ENCODE measurements around the gene PTPRJ.

The PTPRJ gene

GRCh38 chr11:47969401-47969800, 11.0 kb upstream of the PTPRJ start:
- DNase-seq = no peak

DNA sequence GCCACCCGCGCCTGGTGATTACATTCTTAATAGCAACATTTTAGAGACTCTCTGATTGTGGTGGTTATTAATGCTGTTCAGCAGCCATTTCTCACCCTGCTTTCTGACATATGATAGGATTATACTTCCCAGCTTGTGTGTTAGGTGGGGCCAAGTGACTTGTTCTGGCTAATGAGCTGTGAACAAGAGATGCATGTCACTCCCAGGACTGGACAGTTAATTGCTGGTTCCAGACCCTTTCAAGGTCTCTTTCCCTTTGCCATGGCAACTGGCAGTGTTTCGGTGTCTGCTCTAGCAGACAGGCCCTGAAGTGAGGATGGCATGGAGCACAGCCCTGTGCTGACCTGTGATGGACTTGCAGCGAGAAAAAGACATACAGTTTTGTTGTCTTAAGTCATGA, 8.9 kb upstream of the PTPRJ start:
- DNase-seq = no peak

DNA sequence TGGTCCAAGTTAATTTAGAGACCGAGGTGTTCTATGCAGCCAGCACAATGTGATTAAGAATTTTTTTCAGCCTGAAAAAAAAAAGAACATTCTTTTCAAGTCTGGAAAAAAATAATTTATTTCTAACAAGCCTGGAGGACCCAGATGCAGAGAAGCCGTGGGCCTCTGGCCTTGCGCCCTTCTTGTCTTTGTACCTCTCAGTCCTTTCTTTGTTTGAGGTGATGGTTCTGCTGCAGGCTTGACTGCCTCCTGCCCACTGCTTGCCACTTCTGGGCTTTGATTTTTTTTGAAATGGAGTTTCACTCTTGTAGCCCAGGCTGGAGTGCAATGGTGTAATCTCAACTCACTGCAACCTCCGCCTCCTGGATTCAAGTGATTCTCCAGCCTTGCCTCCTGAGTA, 7.2 kb upstream of the PTPRJ start:
- no peak for DNase-seq

- DNase-seq = no peak
These were observed 3.4 kb upstream of the PTPRJ start for GRCh38 chr11:47976931-47977330.

DNA sequence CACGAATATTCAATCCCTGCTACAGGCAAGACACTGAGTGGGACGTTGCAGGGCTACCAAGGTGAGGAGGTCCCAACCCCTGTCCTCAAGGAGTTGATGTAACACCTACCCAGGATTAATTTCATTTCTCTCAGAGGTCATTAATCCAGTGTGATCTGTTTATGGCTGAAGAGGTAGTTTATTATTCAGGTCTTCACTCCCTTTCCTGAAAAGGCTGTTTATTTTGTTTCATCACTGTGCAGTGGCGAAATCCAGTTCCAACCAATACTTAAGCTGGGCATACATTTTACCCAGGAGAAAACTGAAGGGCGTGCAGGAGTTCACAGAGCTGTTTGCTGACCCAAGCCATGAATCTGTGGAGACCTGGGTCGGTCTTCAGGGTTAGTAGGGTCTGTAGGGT, 2.7 kb upstream of the PTPRJ start:
- no peak for DNase-seq

GRCh38 chr11:47979378-47980087, 826 bp upstream of the PTPRJ start:
- no peak for DNase-seq

GRCh38 chr11:47980907-47981621, 705 bp downstream of the PTPRJ start:
- peak; percentile 40 for DNase-seq

DNA sequence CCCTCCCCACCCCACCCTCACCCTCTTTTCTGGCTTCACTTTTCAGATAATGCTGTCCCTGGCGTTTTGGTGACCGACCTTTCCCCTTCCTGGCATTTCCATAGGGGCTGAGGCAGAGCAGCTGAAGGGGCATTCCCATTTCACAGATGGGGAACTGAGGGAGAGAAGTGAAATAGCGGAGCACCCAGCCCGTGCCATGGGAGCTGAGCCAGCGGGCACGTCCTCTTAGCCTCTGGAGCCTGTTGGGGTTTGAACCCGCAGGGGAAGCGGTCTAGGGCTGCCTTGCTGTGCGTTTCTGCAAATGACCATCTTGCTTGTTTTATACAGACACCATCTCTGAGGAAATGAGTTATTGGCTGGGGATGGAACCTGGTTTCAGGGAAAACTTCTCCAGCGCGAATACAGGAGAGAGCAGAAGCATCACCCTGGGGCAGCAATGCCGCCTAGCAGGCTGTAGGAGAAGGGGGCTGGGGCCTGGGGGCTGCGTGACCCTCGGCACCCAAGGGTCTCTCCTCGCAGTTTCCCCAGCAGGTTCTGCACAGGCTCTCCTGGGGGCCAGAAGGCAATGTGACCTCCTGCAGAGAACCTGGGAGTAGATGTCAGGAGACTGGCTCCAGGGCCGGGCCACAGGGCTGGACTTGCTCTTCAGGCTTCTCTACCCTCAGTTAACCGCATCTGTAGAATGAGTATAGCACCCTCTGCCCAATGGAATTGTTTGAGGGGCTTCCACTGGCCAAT, 1.5 kb downstream of the PTPRJ start:
- no peak for DNase-seq

DNA sequence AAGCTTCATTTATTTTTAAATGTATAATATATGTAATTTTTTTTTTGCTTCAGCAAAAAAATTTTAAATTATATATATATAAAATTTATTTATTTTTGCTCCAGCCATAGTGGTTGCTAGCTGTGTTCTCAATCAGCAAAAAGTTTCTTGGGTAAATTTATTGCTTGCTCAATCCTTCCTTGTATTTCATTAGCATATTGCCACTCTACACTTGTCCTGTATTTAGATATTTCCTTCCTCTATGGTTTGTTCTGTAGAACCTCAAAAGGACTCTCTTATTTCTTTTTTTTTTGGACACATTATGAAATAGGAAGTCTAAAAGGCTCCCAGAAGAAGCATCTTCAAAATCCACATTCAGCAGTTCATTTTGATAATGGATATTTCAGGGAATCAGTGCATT, 2.3 kb downstream of the PTPRJ start:
- no peak for DNase-seq

- DNase-seq = peak; percentile 32
These were observed 3.4 kb downstream of the PTPRJ start for GRCh38 chr11:47983464-47984397.

DNA sequence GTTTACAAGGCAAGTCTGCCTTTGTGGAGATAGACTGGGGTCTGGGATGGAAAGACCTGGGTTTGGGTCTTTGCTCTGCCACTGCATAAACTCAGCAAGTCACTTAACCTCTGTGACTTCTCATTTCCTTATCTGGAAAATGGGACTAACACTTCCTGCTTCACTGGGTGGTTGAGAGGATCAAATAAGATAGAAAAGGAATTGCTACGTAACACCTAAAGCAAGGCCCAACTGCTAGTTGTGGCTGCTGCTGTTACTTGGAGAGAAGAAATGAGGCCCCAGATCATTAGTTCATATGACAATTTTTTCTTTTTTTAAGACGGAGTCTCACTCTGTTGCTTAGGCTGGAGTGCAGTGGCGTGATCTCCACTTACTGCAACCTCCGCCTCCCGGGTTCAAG, 5.9 kb downstream of the PTPRJ start:
- DNase-seq = no peak

GRCh38 chr11:47986742-47987141, 6.4 kb downstream of the PTPRJ start:
- no peak for DNase-seq

DNA sequence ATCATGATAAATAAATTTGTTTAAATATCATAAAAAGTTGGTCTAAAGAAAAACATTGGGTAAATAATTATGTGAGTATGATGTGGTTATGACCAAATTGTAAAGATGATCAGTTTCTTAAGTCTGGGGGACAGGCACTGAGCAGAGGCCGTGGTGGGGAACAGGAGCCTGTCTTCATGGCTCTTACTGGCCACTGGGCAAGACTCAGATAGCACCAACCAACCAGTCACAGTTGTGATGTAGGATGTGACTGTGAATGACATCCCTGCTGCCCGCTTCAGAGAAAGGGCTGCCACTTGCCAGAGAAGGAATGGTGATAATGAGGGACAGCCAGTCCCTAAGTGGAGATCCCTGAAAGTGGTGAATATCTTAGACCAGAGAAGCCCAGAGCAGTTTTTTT, 7.0 kb downstream of the PTPRJ start:
- DNase-seq = no peak

- DNase-seq = no peak
These were observed 7.4 kb downstream of the PTPRJ start for GRCh38 chr11:47987781-47988180.

DNA sequence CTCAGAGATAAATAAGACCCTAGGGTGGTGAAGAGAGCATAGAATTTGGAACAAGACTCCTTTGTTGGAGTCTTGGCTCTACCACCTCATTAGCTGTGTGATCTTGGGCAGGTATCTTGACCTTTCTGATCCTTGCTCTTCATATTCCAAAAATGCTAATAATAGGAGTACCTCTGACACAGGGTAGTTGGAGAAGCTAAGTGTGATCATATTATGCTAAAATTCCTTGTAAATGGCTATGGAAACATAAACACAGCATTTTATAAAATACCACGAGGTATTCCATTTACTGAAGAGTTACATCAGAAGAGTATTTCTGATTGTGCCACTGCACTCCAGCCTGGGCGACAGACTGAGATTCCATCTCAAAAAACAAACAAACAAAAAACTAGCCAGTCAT, 9.4 kb downstream of the PTPRJ start:
- DNase-seq = no peak

GRCh38 chr11:47991266-47991830, 11.0 kb downstream of the PTPRJ start:
- DNase-seq = no peak

- no peak for DNase-seq
These were observed 11.5 kb downstream of the PTPRJ start for GRCh38 chr11:47991894-47992293.

DNA sequence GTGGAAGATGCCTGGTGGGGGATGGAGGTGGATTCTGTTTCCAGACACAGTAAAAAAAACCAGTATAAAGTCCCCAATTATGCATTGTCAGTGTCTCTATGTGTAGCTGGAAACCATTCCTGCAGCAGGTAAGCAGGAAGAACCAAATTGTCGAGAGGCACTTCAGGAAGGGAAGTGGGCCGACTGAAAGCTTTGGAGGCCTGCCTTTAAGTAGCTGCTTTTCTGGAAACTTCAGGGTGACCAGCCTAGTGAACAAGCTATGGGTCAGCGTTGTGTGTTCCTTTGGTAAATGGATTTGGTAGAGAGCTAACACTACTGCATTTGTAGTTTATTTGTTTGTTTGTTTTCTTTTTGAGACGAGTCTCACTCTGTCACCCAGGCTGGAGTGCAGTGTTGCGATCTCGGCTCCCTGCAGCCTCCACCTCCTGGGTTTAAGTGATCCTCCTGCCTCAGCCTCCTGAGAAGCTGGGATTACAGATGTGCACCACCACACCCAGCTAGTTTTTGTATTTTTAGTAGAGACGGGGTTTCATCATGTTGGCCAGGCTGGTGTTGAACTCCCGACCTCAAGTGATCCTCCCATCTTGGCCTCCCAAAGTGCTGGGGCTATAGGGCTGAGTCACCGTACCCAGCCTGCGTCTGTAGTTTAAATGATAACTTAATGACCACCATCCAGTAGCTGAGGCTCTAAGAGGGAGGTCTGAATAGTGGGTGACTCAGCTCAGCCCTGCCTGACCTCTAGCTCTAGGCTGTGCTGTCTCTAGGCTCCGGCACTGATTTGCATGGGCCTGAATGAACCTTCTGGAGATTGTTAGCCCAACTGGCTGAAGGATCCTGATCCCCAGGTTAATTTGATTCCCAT, 12.8 kb downstream of the PTPRJ start:
- DNase-seq = peak; percentile 62

GRCh38 chr11:47994417-47994816, 14.1 kb downstream of the PTPRJ start:
- no peak for DNase-seq

DNA sequence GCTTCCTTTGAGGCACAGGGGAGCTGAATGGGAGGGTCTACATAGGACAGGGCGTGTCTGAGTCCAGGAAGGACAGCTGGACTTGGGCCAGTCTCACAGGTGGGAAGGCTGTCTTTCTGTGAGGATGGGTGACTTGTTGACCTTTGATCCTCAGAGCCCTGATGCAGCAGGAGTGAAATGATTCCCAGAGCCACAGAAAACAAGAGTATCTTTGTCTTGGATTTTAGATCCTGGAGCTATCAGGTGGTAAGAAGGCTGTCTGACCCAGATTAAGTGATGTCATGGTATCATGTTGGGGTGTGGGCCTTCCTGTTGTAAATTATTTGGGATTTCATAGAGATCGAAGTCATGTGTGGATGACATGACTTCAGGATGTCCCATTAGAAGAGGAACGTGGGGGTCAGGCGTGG, 15.0 kb downstream of the PTPRJ start:
- DNase-seq = no peak

Data from fibroblast of skin of abdomen (primary cell).